Limb (tissue), 2 donors: ENCODE data around the gene NRP2.
A peak's percentile ranks its signal among the peaks of the same experiment; 100 is the strongest.

Source experiments
- DNase-seq, 2 donors: peaks; one replicate each; pipeline ENCODE4 v3.0.0-alpha.2; 2016; ENCODE audit errors: extremely low spot score in 2 of 2

The NRP2 gene

GRCh38 chr2:205752924-205753323, 70.6 kb downstream of the NRP2 start:
- no peak for DNase-seq

DNA sequence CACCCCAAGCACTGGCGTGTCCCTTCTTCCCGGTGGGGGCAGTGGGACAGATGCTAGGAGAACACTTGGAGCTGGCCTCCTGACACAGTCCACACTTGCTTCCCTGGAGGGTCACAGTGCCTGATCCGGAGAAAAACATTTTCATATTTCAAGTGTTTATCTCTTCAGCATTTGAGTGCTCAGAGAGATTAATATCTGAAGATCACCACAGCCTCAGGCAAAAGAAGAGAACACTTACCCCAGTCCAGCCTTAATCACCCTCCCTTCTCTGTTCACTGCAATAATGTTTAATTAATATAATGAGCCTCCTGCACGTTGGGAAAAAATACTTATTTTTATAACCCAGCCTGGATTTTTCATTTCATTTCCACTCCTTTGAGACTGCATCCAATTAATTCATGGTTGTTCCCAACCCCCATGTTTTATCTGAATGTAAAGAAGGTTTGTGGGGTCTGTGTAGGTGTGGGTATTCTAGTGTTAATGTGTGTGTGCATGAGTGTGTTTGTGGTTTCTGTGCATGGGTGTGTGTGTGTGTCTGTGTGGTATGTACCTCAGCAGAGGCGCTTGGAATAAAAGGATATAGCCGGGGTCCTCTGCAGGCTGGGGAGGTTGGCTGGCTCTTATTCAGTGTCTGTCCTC, 72.1 kb downstream of the NRP2 start:
- DNase-seq: no peak

DNA sequence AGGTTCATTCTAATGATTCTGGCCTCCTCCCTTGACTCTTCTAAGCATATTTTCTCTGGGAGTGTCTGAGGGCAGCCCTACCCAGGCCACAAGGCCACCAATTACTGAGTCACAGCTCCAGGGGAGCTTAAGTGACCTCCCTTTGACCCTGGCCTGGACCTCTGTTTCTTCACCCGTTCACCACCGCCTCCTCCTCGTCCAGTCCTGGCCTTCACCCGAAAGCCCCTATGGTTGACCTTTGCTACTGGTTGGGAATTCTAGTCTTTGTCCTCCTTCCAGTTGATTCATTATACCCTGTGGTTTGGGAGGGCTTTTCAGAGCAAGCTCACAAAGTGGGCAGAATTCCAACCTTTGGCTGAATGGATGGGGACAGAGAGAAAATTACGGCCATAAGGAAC, 72.6 kb downstream of the NRP2 start:
- no peak for DNase-seq

DNA sequence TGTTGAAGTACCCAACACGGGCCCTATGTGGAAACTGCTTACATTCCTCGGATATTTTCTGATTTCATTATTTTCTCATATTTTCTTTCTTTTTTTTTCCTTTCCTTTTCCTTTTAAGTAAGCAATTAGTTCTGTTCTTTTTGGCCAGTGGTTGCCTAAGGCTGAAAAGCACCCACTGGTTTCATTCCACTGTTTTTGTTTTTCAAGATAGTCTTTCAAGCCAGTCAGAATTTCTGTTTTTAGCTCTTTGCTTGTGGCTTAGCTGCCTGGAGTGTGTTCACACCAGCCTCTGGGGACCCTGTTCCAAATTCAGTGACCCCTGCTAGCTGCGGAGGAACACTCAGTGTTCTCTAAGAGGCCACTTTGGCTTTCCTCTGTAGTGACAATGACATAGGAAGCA, 73.6 kb downstream of the NRP2 start:
- DNase-seq: no peak

GRCh38 chr2:205757271-205757670, 75.0 kb downstream of the NRP2 start:
- no peak for DNase-seq

DNA sequence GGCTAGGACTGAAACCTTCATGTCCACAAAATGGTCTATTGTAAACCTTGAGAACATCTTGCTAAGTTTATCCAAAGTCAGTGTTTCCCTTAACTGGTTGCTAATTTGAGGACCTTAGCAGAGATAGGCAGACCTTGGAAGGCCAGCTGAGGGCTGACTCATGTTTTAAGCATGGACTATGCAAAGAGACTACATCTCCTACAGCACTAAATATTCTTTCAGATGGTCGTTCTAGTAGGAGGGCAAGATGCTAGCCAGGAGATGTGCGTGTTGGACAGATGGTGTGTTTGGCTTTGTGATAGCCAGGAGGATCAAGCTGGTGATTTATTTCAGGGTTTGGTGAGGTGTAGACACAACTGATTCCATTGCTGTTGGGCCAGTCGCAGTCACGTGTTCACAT, 75.8 kb downstream of the NRP2 start:
- DNase-seq: no peak

GRCh38 chr2:205758500-205758899, 76.2 kb downstream of the NRP2 start:
- no peak for DNase-seq

DNA sequence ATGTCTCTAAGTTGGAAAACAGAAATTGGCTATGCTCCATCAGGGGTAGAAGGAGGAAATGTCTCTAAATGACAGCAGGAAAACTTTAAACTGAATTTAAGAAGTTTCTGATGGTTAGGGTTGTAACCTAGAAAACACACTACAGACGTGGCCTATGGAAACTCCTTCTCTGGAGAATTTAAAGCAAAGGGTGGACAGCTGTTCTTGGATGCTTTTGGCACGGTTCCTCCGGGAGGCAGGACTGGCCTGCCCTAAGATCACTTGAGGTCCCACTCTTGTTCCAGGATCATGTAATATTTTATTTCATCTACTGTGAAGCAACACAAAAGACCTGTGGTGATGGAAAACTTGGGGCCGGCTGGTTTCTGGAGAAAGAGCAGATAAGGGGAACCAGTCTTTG, 77.0 kb downstream of the NRP2 start:
- no peak for DNase-seq

DNA sequence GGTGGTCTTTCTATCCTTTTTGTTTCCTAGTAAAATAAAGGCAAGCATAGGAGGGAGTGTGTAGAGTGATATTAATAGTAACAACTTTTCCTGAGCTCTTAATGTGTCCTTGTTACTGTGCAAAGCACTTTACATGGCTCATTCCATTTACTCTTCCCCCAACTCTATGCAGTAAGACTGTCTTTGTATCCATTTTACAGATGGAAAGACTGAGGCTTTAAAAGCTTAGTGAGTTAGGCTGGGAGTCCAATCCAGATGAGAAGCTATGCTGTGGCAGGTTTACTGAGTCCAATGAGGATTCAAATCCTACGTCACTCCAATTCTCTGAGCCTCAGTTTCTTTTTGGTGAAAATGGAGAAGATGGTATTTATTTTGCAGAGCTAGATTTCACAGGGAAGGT, 77.4 kb downstream of the NRP2 start:
- DNase-seq: no peak

DNA sequence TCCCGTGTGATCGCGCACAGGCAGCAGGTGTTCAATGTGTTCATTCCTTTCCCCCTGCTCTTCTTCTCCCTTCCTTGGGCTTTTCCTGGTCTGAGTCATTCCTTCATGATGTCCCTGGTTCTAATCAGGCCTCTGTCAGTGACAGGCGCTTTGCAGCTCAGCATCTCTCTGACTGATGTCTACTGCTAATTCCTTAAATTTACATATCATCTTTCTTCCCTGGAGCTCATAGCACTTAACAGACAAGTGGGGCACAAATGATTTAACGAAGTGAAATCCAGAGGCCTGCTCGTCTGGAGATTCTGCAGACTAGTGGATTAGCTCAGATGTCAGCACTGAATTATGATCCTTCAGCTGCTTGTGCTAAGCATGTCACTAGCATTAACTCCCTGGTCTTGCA, 77.9 kb downstream of the NRP2 start:
- no peak for DNase-seq

- no peak for DNase-seq
These were observed 79.1 kb downstream of the NRP2 start for GRCh38 chr2:205761421-205761820.

DNA sequence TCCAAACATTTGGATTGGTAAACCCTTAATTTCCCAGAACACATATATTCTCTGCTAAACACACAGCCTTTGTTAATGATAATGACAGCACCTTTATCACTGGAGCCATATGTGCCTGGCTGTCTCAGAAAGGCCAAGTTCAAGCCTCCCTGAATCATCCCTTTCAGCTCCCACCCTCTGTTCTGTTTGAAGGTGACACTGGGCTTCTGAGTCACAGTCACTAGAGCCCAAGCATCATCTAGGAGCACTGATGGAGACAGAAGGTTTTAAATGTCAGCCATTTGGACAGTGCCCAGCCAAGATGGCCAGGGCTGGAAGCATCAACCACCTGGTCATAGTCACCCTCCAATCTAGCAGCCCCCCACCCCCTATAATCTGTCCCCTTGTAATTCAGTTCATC, 80.6 kb downstream of the NRP2 start:
- no peak for DNase-seq

GRCh38 chr2:205763708-205764211, 81.5 kb downstream of the NRP2 start:
- peak; percentile 67 to 80 for DNase-seq

- DNase-seq: no peak
These were observed 82.0 kb downstream of the NRP2 start for GRCh38 chr2:205764270-205764746.

- no peak for DNase-seq
These were observed 82.8 kb downstream of the NRP2 start for GRCh38 chr2:205765151-205765550.

DNA sequence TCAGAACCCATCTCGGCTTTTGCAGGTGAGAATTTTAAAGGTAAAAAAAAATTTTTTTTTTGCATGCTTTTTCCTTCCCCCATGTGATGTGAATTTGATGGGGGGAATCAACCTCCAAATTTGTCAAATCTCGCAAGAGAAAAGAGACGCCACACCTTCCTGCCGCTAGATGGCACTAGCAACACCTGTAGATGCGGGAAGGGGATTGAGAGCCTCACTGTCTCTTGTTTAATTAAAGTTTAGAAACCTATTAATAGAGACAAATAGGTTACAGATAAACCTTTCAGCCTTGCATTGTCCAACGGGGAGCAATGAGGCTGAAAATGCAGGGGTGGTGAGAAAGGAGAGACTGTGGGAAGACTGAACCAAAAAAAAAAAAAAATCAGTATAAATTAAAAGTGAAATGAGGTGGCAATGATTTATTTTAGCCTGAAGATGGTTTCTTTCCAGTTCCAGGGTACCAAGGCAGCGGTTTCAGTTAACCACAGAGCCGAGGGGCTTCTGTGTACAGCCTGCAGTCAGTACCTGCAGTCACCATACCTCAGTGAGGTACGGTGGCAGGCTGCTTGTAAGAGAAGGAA, 84.6 kb downstream of the NRP2 start:
- DNase-seq: peak; percentile 74 to 75

DNA sequence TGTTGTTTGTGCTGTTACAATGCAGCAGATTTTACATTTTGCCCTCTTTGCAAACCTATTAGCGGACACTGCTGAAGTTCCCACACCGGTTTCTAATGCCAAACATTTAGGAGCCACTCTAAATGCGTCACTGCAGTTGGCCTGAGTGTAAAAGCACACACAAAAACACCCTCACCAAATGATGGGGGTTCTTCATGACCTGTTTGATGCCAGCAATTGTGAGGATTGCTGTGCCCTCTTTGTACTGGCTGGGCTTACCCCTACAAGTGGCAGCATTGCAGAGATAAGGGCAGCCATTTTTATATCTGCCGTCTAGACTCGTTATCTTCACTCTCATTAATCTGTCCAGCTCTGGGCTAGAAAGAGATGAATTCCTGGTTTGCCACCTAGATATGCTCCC, 85.3 kb downstream of the NRP2 start:
- no peak for DNase-seq

DNA sequence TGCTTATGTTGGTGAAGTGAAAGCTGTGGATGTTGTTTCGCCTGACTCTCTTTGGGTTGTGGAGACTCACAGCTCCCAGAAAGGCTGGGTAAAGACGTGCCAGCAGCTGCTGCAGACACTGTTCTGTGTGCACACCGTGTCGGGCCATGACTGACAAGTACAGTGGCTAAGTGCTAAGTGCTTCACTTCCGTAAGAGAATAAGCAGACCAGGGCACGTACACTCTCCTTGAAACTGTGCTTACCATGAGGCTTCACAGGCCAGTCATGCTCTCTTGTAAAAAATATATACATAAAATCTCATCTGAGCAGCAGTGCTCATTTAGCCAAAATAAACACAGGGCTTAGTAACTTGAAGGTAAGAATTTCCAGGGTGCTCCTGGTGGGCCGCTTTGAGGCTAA, 86.0 kb downstream of the NRP2 start:
- DNase-seq: no peak

DNA sequence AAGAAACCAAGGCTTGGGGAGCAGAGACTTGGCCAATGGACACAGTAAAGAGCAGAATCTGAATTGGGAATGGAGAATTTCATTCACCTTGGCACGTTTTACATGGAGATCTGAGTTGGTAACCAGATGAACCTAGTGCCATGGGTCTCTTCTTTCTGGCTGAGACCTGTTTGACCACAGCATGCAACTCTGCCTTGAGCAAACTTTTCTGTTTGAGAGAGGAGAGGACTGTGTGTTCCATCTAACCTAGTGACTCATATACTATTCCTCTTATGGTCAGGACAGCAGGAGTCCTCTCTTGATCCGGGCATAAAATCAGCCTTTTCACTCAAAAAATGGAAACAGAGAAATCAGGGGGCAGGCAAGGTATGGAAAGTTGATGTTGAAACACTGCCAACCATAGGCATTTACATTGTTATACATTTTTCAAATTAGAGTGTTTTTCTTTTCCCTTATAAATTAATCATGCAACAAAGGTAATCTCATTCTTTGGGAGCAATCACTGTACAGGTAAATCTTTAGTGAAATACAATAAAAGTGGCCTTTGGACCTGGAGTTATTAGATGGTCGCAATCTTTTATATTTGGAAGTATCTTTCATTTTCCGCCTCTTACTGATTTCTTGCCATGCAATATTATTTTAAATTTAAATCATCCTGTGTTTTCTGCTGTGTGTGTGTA, 86.7 kb downstream of the NRP2 start:
- no peak for DNase-seq

DNA sequence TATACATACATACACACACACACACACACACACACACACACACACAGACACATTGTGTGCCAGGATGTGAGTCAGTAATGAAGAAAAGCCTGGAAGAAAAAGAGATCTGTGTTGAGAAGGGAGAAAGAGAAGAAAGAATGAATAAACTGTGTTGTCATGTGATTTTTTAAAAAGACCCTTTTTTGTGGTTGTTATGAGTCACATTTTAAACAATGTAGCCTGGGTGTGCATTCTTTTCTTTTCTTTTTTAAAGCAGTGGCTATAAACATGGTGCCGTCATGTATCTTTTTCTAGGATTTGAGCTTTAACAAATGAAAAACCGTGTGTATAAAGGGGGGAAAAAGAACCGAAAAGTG, 87.2 kb downstream of the NRP2 start:
- no peak for DNase-seq

GRCh38 chr2:205769879-205770278, 87.6 kb downstream of the NRP2 start:
- no peak for DNase-seq

- no peak for DNase-seq
These were observed 88.3 kb downstream of the NRP2 start for GRCh38 chr2:205770577-205770976.

DNA sequence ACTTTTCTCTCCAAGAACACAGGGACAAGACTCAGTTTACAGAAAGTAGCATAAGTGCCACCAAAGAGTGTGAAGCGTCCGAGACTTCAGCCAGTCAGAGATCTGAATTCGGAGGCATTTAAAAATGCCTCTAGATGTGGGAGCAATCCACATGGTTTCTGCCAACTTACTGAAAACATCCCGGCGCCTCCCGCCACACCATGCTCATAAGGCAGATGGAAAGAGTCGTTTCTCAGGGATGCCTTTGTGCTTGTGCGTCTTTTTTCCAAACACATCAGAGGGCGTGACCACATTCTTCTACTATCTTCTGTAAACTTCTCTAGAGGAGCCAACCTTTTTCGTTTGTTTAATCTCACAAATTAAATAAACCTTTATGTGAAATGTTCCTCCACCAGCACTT, 88.7 kb downstream of the NRP2 start:
- no peak for DNase-seq
